SHP77 (cell line): Measurements from ENCODE around the gene NRCAM.
"Not testable (repeated sequence)": the region's sequence is repeated elsewhere in the genome, so short reads cannot be mapped to it uniquely, and the experiment has no call there.

Source experiments
- DNase-seq, 2 experiments: peaks; one replicate each; lab custom pipeline; 2025; lab: John Stamatoyannopoulos, UW

NRCAM gene

DNA sequence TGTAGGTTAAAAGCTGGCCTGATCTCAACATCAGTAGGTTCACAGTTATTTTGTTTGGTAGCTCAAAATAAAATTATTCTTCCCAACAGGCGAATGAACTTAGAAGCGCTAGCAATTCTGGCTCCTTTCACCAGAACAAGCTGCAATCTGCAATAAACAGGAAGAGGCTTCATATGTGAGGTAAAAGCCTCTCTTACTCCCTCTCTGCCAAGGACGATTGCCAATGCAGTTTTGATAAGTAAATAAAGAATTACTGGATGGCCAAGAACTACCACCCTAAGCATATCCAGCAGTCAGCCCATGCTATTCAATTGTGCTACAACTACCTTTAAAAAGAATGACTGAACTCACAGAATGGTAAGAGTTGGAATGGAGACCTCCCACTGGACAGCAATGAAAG lies 176.1 kb downstream of the NRCAM start:
- DNase-seq = no peak

DNA sequence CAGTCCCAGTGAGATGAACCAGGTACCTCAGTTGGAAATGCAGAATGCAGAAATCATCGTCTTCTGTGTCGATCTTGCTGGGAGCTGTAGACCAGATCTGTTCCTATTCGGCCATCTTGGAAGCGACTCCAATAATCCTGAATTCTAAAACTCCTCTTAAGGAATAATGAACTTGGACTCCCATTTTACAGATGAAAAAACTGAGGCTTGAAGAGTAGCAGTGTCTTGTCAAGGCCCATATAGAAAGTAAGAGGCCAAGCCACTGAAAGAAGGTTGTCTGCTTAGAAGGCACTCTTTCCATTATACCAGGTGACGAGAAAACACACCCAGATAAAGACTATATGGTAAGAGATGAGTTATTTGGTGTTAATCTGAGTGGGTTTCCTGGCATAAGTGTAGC lies 177.5 kb downstream of the NRCAM start:
- no peak for DNase-seq

DNA sequence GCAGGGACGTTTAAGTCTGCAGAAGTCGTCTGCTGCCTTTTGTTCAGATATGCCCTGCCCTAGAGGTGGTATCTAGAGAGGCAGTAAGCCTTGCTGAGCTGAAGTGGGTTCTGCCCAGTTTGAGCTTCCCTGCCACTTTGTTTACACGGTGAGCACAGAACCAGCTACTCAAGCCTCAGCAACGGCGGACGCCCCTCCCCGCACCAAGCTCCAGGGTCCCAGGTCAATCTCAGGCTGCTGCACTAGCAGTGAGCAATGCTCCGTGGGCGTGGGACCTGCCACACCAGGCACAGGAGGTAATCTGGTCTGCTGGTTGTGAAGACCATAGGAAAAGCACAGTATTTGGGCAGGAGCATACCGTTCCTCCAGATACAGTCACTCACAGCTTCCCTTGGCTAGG lies 178.0 kb downstream of the NRCAM start:
- DNase-seq = no peak

DNA sequence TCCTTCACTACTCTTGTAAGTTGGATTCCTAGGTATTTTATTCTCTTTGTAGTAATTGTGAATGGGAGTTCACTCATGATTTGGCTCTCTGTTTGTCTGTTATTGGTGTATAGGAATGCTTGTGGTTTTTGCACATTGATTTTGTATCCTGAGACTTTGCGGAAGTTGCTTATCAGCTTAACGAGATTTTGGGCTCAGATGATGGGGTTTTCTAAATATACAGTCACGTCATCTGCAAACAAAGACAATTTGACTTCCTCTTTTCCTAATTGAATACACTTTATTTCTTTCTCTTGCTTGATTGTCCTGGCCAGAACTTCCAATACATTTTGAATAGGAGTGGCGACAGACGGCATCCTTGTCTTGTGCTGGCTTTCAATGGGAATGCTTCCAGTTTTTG lies 181.8 kb downstream of the NRCAM start:
- not testable (repeated sequence) for DNase-seq

DNA sequence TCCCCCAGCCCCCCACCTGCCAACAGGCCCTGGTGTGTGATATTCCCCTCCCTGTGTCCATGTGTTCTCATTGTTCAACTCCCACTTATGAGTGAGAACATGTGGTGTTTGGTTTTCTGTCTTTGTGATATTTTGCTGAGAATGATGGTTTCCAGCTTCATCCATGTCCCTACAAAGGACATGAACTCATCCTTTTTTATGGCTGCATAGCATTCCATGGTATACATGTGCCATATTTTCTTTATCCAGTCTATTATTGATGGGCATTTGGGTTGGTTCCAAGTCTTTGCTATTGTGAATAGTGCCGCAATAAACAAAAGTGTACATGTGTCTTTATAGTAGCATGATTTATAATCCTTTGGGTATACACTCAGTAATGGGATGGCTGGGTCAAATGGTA lies 183.3 kb downstream of the NRCAM start:
- not testable (repeated sequence) for DNase-seq

DNA sequence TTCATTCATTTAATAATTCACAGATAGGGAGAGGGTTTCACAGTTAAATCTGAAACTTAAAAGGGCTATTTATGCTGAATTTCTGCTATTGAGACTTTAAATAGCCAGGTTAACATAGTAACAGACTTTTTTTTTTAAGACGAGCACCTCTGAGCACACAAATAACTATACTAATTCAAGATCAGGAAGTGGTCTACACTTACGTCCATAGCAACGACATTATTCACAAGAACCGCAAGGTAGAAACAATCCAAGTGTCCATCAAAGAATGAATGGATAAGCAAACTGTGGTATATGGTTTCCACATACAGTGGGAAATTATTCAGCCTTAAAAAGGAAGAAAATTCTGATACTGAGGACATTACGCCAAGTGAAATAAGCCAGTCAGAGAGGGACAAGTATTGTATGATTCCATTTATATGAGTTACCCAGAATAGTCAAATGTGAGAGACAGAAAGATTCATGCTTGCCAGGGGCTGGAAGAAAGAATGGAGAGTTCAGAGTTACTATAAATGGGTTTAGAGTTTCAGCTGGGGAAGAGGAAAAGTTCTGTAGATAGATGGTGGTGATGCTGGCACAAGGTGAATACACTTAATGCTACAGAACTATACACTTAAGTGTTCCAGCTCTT lies 185.7 kb downstream of the NRCAM start:
- no peak for DNase-seq

DNA sequence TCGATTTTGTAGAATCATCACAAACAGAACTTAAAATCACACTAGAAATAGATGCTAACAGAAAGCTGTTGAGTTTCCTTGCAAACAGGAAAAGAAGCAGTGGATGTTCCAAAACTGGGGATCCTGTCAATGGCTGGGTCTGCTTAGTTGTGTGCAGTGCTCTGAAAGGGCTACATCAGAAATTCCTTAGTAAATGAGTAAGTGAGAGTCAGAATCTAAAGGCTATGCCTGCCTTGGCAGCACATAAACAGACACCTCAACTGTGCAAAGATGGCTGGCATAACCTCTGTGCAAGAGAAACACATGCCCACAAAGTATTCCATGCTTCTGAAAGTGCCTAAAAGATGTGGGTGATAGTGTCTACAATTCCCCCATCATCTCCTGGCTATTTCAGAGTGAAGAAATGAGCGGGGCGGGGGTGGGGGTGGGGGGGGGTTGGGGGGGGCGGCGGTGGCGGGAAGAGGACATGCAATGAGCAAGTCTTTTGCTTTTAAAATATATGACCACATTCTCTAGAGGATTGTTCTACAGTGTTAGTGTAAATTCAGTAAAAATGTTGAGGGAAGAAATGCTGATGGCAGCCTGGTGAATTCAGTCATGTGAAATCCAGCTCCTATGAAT lies 187.9 kb downstream of the NRCAM start:
- no peak for DNase-seq

DNA sequence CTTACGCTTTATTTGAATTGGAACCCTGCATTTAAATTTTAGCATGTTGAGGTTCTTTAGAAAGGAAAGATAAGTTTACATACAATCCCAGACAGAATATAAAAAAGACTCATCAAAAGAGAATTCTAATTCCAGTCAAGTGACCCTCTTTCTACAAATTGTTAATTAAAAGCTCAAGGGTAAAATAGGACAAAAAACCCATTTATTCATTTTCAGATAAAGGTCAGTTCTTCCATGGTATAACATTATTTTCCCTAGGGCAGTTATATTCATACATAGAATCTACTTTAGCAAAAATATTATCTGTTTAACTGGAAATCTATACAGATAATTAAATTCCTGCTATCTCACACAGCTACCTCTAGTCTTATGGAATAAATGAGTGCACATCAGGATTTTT lies 188.6 kb downstream of the NRCAM start:
- no peak for DNase-seq

DNA sequence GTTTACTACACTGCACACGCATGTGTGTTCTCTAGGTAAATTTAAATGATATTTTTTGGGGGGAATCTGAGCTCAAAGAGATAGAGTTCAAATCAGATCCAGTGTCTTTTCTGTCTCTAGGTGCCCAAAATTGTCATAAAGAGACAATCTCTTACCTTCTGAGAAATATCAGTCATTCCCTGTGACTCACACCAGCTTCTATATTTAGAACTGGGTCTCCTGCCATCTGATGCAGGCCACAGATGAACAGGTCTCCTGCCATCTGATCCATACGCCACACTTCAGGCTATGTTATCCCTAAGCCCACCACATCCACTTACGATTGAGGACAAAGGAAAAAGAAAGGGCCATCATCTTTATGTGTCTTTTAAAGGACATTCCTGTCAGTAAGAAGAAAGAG lies 189.7 kb downstream of the NRCAM start:
- no peak for DNase-seq

DNA sequence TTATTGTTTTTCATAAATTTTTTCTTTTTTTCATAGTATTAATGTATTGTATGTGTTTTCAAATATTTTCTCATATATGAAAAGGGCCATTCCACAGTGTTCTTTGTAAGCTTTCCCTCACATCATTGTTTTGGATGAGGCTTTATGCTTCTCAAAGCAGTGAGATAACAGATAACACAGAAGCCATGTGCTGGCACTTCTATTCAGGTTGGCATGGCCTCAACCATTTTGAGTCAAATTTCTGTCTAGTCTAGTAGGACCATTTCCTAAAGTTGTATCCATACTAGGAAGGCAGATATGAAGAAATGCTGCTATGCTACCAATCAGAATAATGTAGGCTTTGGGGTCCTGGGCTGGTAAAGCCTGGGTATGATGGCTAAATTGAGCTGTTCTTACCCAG lies 190.2 kb downstream of the NRCAM start:
- DNase-seq = no peak

DNA sequence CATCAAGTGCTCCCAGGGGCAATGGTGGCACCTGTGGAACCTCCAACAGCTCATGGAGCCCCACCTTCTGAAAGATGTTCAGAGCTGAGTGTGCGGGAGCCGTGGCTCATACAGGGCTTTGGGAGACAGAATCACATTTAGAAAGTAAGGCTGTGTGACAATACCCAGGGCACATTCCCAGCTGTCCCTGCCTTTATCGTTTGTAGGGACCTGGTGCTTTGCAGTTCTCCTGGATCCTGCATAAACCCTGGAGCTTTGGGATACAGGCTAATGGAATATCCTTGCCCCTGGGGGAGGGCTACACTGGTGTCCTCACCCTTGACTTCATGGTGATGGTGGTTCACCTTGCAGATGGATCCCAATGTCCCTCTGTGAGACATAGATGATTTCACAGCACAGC lies 191.2 kb downstream of the NRCAM start:
- DNase-seq = no peak

DNA sequence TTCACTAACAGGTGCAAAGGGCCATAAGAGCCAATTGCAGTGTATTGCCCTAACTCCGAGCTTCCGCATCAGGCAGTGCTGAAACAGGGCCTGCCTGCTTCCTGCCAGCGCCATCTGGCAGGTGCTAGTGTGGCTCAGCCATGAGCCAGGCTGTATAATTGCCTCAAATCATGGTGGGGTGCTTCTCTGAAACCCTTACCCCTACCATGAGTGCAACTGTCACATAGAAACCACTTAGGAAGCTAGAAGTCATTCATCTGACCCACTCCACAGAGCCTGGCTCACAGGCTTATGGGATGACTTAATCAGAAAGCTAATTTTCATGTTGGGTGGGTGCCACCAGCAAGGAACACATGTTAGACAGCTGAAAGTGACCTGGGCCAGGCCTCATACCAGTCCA lies 192.8 kb downstream of the NRCAM start:
- peak; percentile 80 to 81 for DNase-seq

DNA sequence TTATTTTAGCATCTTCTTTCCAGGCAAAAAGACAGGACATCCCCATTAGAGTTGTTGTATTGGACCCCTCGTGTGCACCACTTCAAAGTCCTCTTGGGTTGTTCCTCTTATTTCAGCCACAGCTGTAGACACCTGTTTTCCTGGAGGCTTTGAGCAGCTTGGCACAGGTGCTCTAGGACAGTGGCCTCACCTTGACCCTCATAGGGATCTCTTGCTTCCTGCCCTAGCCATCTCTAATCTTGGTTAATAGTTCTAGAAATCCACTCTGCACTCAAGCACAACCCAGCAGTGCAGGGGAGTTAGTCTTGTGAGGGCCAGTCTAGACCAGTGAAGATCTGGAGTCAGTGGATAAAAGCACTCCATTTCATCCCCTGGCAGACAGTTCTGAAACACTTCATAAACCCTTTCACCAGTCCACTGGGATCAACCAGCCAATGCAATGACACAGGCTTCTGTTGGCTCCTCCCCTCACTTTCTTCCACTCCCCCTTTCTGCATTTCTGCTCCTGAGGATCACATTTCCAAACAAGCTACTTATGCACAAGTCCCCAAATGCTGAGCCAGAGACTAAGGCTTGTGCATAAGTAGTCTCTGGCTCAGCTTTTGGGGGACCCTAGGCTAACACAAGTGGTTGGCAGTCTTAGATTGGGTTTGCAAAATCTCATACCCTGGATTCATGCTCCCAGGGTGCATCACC lies 194.5 kb downstream of the NRCAM start:
- DNase-seq = no peak

DNA sequence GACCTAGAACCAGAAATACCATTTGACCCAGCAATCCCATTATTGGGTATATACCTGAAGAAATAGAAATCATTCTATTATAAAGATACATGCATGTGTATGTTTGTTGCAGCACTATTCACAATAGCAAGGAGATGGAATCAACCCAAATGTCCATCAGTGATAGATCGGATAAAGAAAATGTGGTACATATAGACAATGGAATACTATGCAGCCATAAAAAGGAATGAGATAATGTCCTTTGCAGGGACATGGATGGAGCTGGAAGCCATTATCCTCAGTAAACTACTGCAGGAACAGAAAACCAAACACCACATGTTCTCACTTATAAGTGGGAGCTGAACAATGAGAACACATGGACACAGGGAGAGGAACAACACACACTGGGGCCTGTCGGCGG lies 196.8 kb downstream of the NRCAM start:
- DNase-seq = not testable (repeated sequence)

DNA sequence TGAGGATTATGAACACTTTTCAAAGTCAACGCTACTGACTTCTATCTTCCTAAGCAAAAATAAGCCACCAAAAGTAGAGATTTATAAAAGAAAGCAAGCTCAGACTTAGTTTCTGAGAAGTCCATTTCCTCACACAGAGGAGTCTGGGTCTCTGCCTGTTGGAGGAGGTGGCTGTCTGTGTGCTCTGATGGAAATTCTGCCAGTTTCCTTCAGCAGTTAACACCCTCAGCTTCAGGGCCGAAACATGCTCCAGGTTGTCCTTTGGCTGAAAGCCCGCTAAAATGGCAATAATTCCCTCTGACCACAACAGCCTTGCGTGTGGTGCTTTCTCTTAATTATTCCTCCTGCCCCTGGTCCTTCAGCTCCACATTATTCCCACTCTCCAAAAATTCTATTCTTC lies 198.3 kb downstream of the NRCAM start:
- DNase-seq = no peak

DNA sequence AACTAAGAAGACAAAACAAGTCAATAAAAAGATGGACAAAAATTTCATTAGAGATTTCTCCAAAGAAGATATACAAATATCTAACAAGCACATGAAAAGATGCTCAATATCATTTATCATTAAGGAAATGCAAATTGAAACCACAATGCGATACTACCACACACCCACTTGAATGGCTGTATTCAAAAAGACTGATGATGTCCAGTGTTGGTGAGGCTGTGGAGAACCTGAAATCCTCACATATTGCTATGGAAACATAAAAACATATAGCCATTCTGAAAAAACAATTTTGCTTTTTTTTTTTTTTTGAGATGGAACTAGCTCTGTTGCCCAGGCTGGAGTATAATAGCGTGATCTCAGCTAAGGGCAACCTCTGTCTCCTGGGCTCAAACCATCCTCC lies 202.0 kb downstream of the NRCAM start:
- DNase-seq = no peak

DNA sequence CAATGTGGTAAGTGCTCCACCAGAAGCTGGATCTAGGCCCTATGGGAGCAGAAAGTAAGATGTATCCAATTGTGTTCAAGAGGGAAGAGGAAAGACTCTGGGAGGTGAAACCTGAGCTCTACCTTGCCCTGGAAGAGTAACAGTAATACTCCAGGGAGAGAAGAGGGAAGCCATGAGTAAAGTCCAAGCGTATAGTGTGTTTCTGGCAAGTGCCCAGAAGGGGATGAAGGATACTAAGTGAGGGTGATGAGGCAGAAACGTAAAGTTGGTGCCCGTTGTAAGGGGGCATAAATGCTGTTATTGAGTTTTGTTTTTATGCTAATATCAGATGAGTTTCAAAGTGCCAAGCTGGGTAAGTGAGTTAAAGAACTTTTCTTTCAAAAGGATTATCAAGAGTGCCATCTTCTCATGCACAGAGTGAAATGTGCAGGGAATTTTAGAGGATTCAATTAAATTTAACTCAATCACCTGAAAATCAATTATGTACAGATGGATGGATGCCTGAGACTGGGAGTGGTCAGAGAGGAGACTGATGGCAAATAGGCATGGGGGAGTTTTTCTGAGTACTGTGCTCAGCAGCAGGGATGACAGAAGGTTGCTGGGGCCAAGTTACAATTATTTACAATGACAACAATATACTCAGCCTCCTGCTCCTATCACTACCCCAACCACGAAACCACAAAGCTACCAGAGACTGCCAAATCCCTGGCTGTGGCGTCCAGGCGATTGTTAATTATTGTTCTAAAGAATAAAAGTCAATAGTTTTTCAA lies 202.8 kb downstream of the NRCAM start:
- DNase-seq = no peak

DNA sequence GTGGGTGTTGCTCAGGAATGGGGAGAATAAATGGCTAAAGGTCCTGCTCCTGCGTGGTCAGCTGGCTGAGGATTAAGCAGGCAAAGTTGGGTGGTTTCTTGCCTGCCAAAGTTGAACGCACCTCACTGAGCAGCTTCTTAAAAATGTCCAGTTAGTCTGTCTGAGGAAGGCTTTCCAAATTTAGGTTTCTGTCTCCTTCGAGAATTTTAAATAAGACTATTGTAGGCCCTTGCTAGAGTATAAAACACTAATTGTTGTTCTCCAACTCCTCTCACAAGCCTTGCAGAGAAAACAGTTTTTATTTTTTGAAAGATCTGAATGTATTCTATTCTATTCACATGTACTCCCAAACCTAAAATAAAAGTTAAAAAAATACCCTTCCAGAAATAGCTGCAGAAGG lies 204.1 kb downstream of the NRCAM start:
- DNase-seq = no peak

DNA sequence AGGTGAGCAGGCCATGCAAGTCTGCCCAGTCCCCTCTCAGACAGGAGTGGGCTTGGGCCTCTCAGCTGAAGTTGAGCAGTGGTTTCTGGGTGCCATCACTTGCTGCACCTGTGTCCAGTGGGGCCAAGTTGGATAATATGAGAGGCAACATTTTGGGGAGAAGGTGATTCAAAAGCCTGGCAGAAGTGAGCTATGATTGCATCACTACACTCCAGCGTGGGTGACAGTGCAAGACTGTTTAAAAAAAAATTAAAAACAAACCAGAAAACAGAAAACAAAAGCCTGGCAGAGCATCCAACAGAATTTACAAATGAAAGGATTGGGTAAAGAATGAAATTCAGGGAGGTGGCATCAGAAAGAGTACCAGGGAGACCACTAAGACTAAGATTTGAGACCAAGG lies 204.5 kb downstream of the NRCAM start:
- DNase-seq = no peak

DNA sequence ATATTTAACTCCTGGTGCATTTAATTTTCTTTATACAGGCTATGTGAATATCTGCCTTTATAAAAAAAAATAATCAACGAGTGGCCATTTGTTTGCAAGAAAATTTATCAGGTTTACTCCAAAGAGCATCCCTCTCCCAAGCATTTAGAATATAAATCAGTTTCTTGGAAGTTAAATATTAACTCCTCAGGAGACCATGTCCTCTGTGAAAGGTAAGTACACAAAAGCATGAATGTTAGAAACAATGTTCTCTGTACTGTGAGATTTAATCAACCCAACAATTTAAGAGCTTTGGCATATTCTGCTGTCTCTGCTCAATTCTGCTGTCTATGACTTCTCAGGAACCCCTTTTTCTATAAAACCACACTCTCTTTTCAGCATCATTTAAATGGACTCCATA lies 206.8 kb downstream of the NRCAM start:
- DNase-seq = no peak

DNA sequence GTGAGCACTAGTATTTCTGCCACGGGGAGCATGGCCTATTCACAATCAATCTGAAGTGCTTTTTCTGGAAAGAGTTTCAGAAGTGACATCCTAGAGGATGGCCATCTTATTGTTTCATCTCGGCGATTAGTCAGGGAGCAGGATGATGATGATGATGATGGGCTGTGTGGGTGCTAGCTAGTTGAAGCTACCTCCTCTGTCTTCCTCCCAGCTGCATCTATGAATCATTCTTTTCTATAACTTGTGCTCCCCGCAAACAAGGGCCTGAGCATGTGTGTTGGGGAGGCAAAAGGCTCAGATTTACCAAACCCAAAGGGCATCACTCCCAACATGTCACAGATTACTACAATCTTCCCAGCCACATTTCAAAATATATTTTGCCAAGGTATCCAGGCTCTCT lies 207.4 kb downstream of the NRCAM start:
- DNase-seq = no peak

DNA sequence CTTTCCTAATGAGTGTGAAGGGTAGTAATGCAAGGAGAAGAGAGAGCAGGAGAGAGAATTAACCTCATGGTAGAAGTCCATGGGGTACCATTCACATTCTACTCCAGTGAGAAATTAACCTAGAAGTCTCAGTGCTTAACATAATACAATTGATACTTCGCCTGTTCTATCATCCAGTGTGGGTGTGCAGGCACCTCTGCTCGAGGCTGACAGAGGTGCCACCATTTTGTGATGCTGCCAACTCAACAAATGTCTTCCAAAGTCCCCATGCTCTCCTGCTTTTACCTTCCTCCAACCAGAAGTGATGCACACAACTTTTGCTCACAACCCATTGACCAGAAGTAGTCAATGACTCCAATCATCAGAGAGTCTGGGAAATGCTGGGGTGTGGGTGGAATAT lies 207.8 kb downstream of the NRCAM start:
- no peak for DNase-seq

DNA sequence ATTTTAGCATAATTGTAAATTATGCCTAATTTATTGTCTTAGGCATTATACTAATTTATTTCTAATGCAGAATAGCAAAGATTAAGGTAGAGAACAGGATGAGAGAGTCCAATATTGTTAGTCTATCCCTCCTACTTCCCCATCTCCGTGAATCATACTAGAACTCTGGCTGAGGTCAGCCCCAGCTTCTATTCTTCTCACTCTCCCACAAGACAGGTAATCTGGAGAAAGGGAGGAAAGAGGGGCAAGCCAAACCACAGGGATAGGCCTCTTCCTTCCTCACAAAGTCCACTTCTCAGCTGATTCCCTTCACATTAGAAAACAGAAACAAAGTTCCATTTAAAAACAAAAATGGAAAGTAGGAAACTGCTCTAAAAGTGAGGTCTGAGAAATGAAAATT lies 208.6 kb downstream of the NRCAM start:
- DNase-seq = no peak
